ENCODE data around the gene MEX3A. TPM values are rescaled to one million over a fixed set of nuclear protein-coding genes. Genes with fewer than 3 reads are reported as not detected.
A peak's percentile ranks its signal among the peaks of the same experiment; 100 is the strongest.

MEX3A gene
- total and polyA plus RNA-seq, 5 donors from 2014 or later, result not detected

GRCh38 chr1:156096640-156097391 lies 14.6 kb upstream of the MEX3A start:
- H3K9me3 Mint-ChIP-seq, result peaks cover 0 to 2% (median 0%) of the 10 kb centered on the region in 7 donors
- Histone ChIP-seq H3K9me3 (ENCODE audit: control insufficient read depth in 2 of 2, low read length in 2 of 2) (no peaks in the 10 kb centered on the region), H3K4me1 (ENCODE audit: control insufficient read depth, insufficient read depth, low read length, poor library complexity, severe bottlenecking) (peaks cover 19% of the 10 kb centered on the region), H3K4me3 (ENCODE audit: low read depth, low read length) (peak overlapping the region; percentile 43), H3K27me3 (ENCODE audit: control insufficient read depth, insufficient read depth, low read length) (no peaks in the 10 kb centered on the region), H3K27ac (ENCODE audit: insufficient read depth, low read length, poor library complexity, severe bottlenecking) (peak overlapping the region; percentile 90), H3K36me3 (ENCODE audit: control insufficient read depth, insufficient read depth, low read length) (no peaks in the 10 kb centered on the region)
- peak overlapping the region; percentile 76 to 86 (median 82) for H3K4me3 Mint-ChIP-seq
- ATAC-seq (ENCODE audit: low read depth in 2 of 2) (peak; percentile 83 to 85), DNase-seq (peak; percentile 84 to 85 (median 84))
- peak overlapping the region; percentile 86 to 98 (median 96) for H3K27ac Mint-ChIP-seq
- peaks cover 17 to 38% (median 30%) of the 10 kb centered on the region in 4 donors for H3K4me1 Mint-ChIP-seq
- H3K27me3 Mint-ChIP-seq, result peaks cover 6% of the 10 kb centered on the region
- H3K36me3 Mint-ChIP-seq, result no peaks in the 10 kb centered on the region

GRCh38 chr1:156095906-156096508 lies 13.7 kb upstream of the MEX3A start:
- peaks cover 6% of the 10 kb centered on the region for H3K27me3 Mint-ChIP-seq
- H3K9me3 ChIP-seq (ENCODE audit: control insufficient read depth in 2 of 2, low read length in 2 of 2), result no peaks in the 10 kb centered on the region
- peak overlapping the region in 2 of 4 donors; percentile 64 to 83 for H3K4me3 Mint-ChIP-seq
- H3K27ac Mint-ChIP-seq, result peak overlapping the region; percentile 9 to 98 (median 86)
- H3K36me3 ChIP-seq (ENCODE audit: control insufficient read depth, insufficient read depth, low read length), result no peaks in the 10 kb centered on the region
- H3K36me3 Mint-ChIP-seq, result no peaks in the 10 kb centered on the region
- no peaks in the 10 kb centered on the region for H3K27me3 ChIP-seq (ENCODE audit: control insufficient read depth, insufficient read depth, low read length)
- peak overlapping the region; percentile 43 for H3K4me3 ChIP-seq (ENCODE audit: low read depth, low read length)
- H3K9me3 Mint-ChIP-seq, result peaks cover 0 to 2% (median 0%) of the 10 kb centered on the region in 7 donors
- DNase-seq (no peak), ATAC-seq (ENCODE audit: low read depth in 2 of 2) (no peak)
- peak overlapping the region; percentile 90 for H3K27ac ChIP-seq (ENCODE audit: insufficient read depth, low read length, poor library complexity, severe bottlenecking)
- peaks cover 19% of the 10 kb centered on the region for H3K4me1 ChIP-seq (ENCODE audit: control insufficient read depth, insufficient read depth, low read length, poor library complexity, severe bottlenecking)
- peaks cover 17 to 38% (median 30%) of the 10 kb centered on the region in 4 donors for H3K4me1 Mint-ChIP-seq

DNA sequence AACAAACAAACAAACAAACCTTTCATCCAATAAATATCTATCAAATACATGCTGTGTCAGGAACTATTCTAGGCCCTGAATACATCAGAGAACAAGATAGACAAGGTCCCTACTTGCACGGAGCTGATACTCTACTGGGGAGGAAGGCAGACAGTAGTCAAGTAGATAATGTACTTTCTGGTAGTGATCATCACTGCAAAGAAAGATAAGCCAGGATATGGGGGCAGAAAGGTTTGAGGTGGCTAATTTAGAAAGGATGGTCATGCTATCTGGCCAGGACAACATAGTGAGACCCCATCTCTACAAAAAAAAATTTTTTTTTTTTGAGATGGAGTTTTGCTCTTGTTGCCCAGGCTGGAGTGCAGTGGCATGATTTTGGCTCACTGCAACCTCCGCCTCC lies 9.3 kb upstream of the MEX3A start:
- Mint-ChIP-seq H3K9me3 (peaks cover 0 to 1% (median 0%) of the 10 kb centered on the region in 7 donors), H3K4me3 (peak overlapping the region in 1 of 4 donors; percentile 27), H3K36me3 (no peaks in the 10 kb centered on the region), H3K27ac (no peak overlapping the region), H3K27me3 (peaks cover 19% of the 10 kb centered on the region), H3K4me1 (peaks cover 5 to 18% (median 9%) of the 10 kb centered on the region in 4 donors)
- ATAC-seq (ENCODE audit: low read depth in 2 of 2), result no peak
- no peak overlapping the region for H3K4me3 ChIP-seq (ENCODE audit: low read depth, low read length)
- DNase-seq, result no peak
- H3K27ac ChIP-seq (ENCODE audit: insufficient read depth, low read length, poor library complexity, severe bottlenecking), result no peak overlapping the region
- H3K9me3 ChIP-seq (ENCODE audit: control insufficient read depth in 2 of 2, low read length in 2 of 2), result no peaks in the 10 kb centered on the region
- no peaks in the 10 kb centered on the region for H3K36me3 ChIP-seq (ENCODE audit: control insufficient read depth, insufficient read depth, low read length)
- H3K4me1 ChIP-seq (ENCODE audit: control insufficient read depth, insufficient read depth, low read length, poor library complexity, severe bottlenecking), result peaks cover 8% of the 10 kb centered on the region
- H3K27me3 ChIP-seq (ENCODE audit: control insufficient read depth, insufficient read depth, low read length), result no peaks in the 10 kb centered on the region

GRCh38 chr1:156090840-156091188 lies 8.5 kb upstream of the MEX3A start:
- Histone ChIP-seq H3K4me1 (ENCODE audit: control insufficient read depth, insufficient read depth, low read length, poor library complexity, severe bottlenecking) (peaks cover under 1% of the 10 kb centered on the region), H3K4me3 (ENCODE audit: low read depth, low read length) (no peak overlapping the region), H3K9me3 (ENCODE audit: control insufficient read depth in 2 of 2, low read length in 2 of 2) (no peaks in the 10 kb centered on the region), H3K27me3 (ENCODE audit: control insufficient read depth, insufficient read depth, low read length) (no peaks in the 10 kb centered on the region), H3K36me3 (ENCODE audit: control insufficient read depth, insufficient read depth, low read length) (no peaks in the 10 kb centered on the region), H3K27ac (ENCODE audit: insufficient read depth, low read length, poor library complexity, severe bottlenecking) (no peak overlapping the region)
- Mint-ChIP-seq H3K4me1 (peaks cover 0 to 10% (median 2%) of the 10 kb centered on the region in 4 donors), H3K36me3 (no peaks in the 10 kb centered on the region), H3K27ac (peak overlapping the region in 1 of 3 donors; percentile 68), H3K9me3 (peaks cover 0 to 2% (median 0%) of the 10 kb centered on the region in 7 donors), H3K27me3 (peaks cover 24% of the 10 kb centered on the region), H3K4me3 (peak overlapping the region in 2 of 4 donors; percentile 20 to 23)
- ATAC-seq (ENCODE audit: low read depth in 2 of 2) (peak; percentile 90 to 93), DNase-seq (peak; percentile 79 to 89 (median 82))

- ATAC-seq (ENCODE audit: low read depth in 2 of 2) (peak in 1 of 2 donors; percentile 32), DNase-seq (no peak)
- H3K9me3 Mint-ChIP-seq, result peaks cover 0 to 2% (median 0%) of the 10 kb centered on the region in 7 donors
- peaks cover 29% of the 10 kb centered on the region for H3K27me3 Mint-ChIP-seq
- H3K36me3 ChIP-seq (ENCODE audit: control insufficient read depth, insufficient read depth, low read length), result no peaks in the 10 kb centered on the region
- H3K9me3 ChIP-seq (ENCODE audit: control insufficient read depth in 2 of 2, low read length in 2 of 2), result no peaks in the 10 kb centered on the region
- no peaks in the 10 kb centered on the region for H3K36me3 Mint-ChIP-seq
- H3K4me1 ChIP-seq (ENCODE audit: control insufficient read depth, insufficient read depth, low read length, poor library complexity, severe bottlenecking), result no peaks in the 10 kb centered on the region
- H3K4me3 Mint-ChIP-seq, result peak overlapping the region in 2 of 4 donors; percentile 20 to 23
- H3K4me1 Mint-ChIP-seq, result peaks cover 0 to 6% (median 2%) of the 10 kb centered on the region in 4 donors
- H3K27me3 ChIP-seq (ENCODE audit: control insufficient read depth, insufficient read depth, low read length), result peaks cover 2% of the 10 kb centered on the region
- peak overlapping the region in 1 of 3 donors; percentile 68 for H3K27ac Mint-ChIP-seq
- H3K27ac ChIP-seq (ENCODE audit: insufficient read depth, low read length, poor library complexity, severe bottlenecking), result no peak overlapping the region
- H3K4me3 ChIP-seq (ENCODE audit: low read depth, low read length), result no peak overlapping the region
Observed at GRCh38 chr1:156090138-156090839, 8.0 kb upstream of the MEX3A start.

DNA sequence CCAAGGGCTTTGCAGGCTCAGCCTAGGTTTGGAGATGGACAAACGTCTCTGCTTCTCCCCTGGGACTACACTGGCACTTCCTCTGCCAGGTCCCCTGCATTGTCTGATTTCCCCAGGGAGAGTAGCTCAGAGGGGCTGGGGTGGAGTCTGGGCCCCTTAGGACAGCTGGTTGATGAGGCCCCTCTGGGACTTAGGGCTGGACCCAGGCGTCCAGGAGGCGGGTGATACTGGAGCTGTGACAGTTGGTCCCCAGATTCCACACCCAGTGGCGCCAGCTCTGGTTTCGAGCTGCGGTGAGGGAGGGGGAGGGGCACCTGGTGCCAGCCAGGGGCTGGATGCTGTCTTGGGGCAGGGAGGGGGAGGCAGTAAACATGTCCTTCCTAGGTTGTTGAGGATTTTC lies 7.4 kb upstream of the MEX3A start:
- Mint-ChIP-seq H3K9me3 (peaks cover 0 to 2% (median 0%) of the 10 kb centered on the region in 7 donors), H3K27me3 (peaks cover 33% of the 10 kb centered on the region), H3K4me1 (peaks cover 0 to 5% (median 2%) of the 10 kb centered on the region in 4 donors), H3K36me3 (no peaks in the 10 kb centered on the region), H3K27ac (no peak overlapping the region), H3K4me3 (no peak overlapping the region)
- no peaks in the 10 kb centered on the region for H3K36me3 ChIP-seq (ENCODE audit: control insufficient read depth, insufficient read depth, low read length)
- ATAC-seq (ENCODE audit: low read depth in 2 of 2) (no peak), DNase-seq (no peak)
- peaks cover 3% of the 10 kb centered on the region for H3K27me3 ChIP-seq (ENCODE audit: control insufficient read depth, insufficient read depth, low read length)
- H3K4me3 ChIP-seq (ENCODE audit: low read depth, low read length), result no peak overlapping the region
- no peaks in the 10 kb centered on the region for H3K4me1 ChIP-seq (ENCODE audit: control insufficient read depth, insufficient read depth, low read length, poor library complexity, severe bottlenecking)
- no peaks in the 10 kb centered on the region for H3K9me3 ChIP-seq (ENCODE audit: control insufficient read depth in 2 of 2, low read length in 2 of 2)
- no peak overlapping the region for H3K27ac ChIP-seq (ENCODE audit: insufficient read depth, low read length, poor library complexity, severe bottlenecking)

DNA sequence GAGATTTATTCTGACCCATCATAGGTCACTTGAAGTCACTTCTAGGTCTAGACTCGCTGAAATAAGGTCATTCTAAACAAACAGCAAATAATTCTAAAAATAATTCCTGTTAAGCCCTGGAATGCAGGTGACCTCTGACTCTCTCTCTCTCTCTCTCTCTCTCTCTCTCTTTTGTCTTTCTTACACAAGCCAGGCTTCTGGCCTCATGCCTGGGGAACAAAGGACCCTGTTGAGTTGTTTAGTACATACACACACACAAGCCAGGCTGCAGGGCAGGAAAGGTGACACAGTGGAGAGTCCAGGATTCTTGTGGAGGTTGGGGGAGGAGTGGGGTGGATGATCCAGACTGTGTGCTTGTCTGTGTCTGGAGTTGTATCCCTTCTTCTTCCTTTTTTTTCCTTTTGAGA lies 4.0 kb upstream of the MEX3A start:
- ATAC-seq (ENCODE audit: low read depth in 2 of 2) (no peak), DNase-seq (no peak)
- peak overlapping the region in 1 of 4 donors; percentile 47 for H3K4me3 Mint-ChIP-seq
- Histone ChIP-seq H3K36me3 (ENCODE audit: control insufficient read depth, insufficient read depth, low read length) (no peaks in the 10 kb centered on the region), H3K9me3 (ENCODE audit: control insufficient read depth in 2 of 2, low read length in 2 of 2) (no peaks in the 10 kb centered on the region), H3K27me3 (ENCODE audit: control insufficient read depth, insufficient read depth, low read length) (peaks cover 16% of the 10 kb centered on the region), H3K4me3 (ENCODE audit: low read depth, low read length) (no peak overlapping the region), H3K4me1 (ENCODE audit: control insufficient read depth, insufficient read depth, low read length, poor library complexity, severe bottlenecking) (peaks cover 17% of the 10 kb centered on the region), H3K27ac (ENCODE audit: insufficient read depth, low read length, poor library complexity, severe bottlenecking) (no peak overlapping the region)
- peaks cover 59% of the 10 kb centered on the region for H3K27me3 Mint-ChIP-seq
- H3K36me3 Mint-ChIP-seq, result no peaks in the 10 kb centered on the region
- peaks cover 0 to 2% (median 0%) of the 10 kb centered on the region in 7 donors for H3K9me3 Mint-ChIP-seq
- peaks cover 0 to 18% (median 3%) of the 10 kb centered on the region in 4 donors for H3K4me1 Mint-ChIP-seq
- H3K27ac Mint-ChIP-seq, result no peak overlapping the region

All from CD4-positive, CD25-positive, alpha-beta regulatory T cell (primary cell).